Astrocyte (in vitro differentiated cells and primary cell): ENCODE measurements around the gene UBA52. TPM values are rescaled to one million over a fixed set of nuclear protein-coding genes. Genes with fewer than 3 reads are reported as not detected.

ENCODE experiments used
- DNase-seq: peaks from one replicate; pipeline ENCODE4 v3.0.0-alpha.2; 2010; ENCODE audit warnings: low read depth
- FAIRE-seq: peaks from 2 replicates; lab custom pipeline; 2011; peaks lifted over from hg19 to GRCh38; lab: Jason Lieb, UNC
- H2AFZ ChIP-seq: 2 replicates; pipeline ENCODE4 v1.6.0; 2012; ENCODE audit warnings: low read depth, low read length, inconsistent platforms
- H3K27ac ChIP-seq: 2 replicates; pipeline ENCODE4 v1.5.1; 2011; ENCODE audit warnings: low read depth, low read length, inconsistent platforms
- H3K27me3 ChIP-seq: 2 replicates; pipeline ENCODE4 v1.6.0; 2011; ENCODE audit warnings: low read length, inconsistent platforms; ENCODE audit not compliant: insufficient read depth
- H3K36me3 ChIP-seq: 2 replicates; pipeline ENCODE4 v1.5.1; 2011; ENCODE audit warnings: low read length, inconsistent platforms; ENCODE audit not compliant: insufficient read depth
- H3K4me1 ChIP-seq: 2 replicates; pipeline ENCODE4 v1.5.1; 2011; ENCODE audit warnings: low read length, inconsistent platforms; ENCODE audit not compliant: insufficient read depth
- H3K4me2 ChIP-seq: 2 replicates; pipeline ENCODE4 v1.6.0; 2012; ENCODE audit warnings: low read length, inconsistent platforms
- H3K4me3 ChIP-seq: 2 replicates; pipeline ENCODE4 v1.5.1; 2011; ENCODE audit warnings: low read depth, mild to moderate bottlenecking, low read length, inconsistent platforms; ENCODE audit not compliant: insufficient read depth
- H3K79me2 ChIP-seq: 2 replicates; pipeline ENCODE4 v1.6.0; 2012; ENCODE audit warnings: mild to moderate bottlenecking, low read length, inconsistent platforms; ENCODE audit not compliant: insufficient read depth
- H3K9ac ChIP-seq: 2 replicates; pipeline ENCODE4 v1.6.0; 2012; ENCODE audit warnings: mild to moderate bottlenecking, low read length, inconsistent platforms
- H3K9me3 ChIP-seq: 2 replicates; pipeline ENCODE4 v1.5.1; 2012; ENCODE audit warnings: low read depth, mild to moderate bottlenecking, low read length, inconsistent platforms; ENCODE audit not compliant: insufficient read depth
- H4K20me1 ChIP-seq: 2 replicates; pipeline ENCODE4 v1.6.0; 2012; ENCODE audit warnings: low read length, inconsistent platforms; ENCODE audit not compliant: insufficient read depth
- H3K27ac Mint-ChIP-seq: one replicate; pipeline ENCODE4 v1.8.0; 2021; ENCODE audit warnings: mild to moderate bottlenecking, mixed read lengths; ENCODE audit not compliant: unreplicated experiment
- H3K27me3 Mint-ChIP-seq: one replicate; pipeline ENCODE4 v1.8.0; 2021; ENCODE audit warnings: low read depth, mixed read lengths; ENCODE audit not compliant: unreplicated experiment
- H3K36me3 Mint-ChIP-seq: one replicate; pipeline ENCODE4 v1.8.0; 2021; ENCODE audit warnings: low read depth, mixed read lengths; ENCODE audit not compliant: unreplicated experiment
- H3K4me1 Mint-ChIP-seq: one replicate; pipeline ENCODE4 v1.8.0; 2021; ENCODE audit warnings: low read depth, mixed read lengths; ENCODE audit not compliant: unreplicated experiment
- H3K4me3 Mint-ChIP-seq: one replicate; pipeline ENCODE4 v1.8.0; 2021; ENCODE audit warnings: mild to moderate bottlenecking, moderate library complexity, mixed read lengths; ENCODE audit not compliant: unreplicated experiment
- H3K9me3 Mint-ChIP-seq: one replicate; pipeline ENCODE4 v1.8.0; 2021; ENCODE audit warnings: mild to moderate bottlenecking, mixed read lengths; ENCODE audit not compliant: unreplicated experiment
- CTCF ChIP-seq: IDR thresholded peaks from 2 replicates; pipeline ENCODE4 v1.5.1; 2011; ENCODE audit warnings: low read depth, mild to moderate bottlenecking, inconsistent platforms, low read length, moderate library complexity; ENCODE audit not compliant: insufficient read depth
- EZH2 ChIP-seq: IDR thresholded peaks from 2 replicates; pipeline ENCODE4 v1.6.1; 2012; ENCODE audit warnings: mild to moderate bottlenecking, low read length, inconsistent platforms; ENCODE audit not compliant: insufficient read depth
- total RNA-seq: library from RNA; stranded (reverse); gene quantifications from 2 replicates; pipeline ENCODE4 v1.2.1, GENCODE V29; 2021

The UBA52 gene
- total RNA-seq, 1 donor from 2014 or later, result 1,287 TPM

DNA sequence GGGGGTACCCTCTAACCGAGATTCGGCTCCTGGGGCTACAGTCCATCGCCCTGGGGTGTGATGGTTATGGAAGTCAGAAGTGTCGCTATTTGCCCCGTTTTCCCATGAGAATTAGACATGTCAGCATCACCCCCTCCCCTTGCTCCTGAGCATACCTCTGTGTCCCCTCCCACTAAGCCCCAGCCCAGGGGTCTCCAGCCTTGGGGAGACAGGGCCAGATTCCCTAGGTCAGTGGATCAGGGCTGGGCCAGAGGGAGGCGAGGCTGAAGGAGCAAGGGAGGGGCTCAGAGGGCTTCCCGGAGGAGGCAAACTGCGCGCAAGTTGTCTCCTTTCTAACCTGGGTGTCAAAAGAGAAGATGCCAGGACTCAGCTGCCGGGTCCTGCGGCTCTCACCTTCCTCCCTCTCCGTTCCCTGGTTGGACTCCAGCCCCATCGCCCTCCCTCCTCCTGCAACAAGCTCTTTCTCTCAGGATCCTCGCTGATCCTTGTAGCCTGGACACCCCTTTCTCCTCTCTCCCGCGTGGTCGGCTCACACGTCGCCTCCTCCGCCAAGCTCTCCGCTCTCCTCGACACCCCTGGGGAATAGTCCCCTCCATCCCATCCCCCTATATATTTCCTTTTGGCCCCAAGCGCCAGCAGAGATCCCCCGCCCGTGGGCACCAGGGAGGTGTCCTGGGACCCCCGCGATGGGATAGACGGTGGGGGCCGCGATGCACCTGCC lies 40.6 kb downstream of the UBA52 start:
- H2AFZ ChIP-seq, result peak overlapping the region; percentile 63
- peaks cover 2% of the 10 kb centered on the region for H3K9me3 ChIP-seq
- DNase-seq (no peak), FAIRE-seq (no peak)
- H3K36me3 ChIP-seq, result no peaks in the 10 kb centered on the region
- Mint-ChIP-seq H3K36me3 (no peaks in the 10 kb centered on the region), H3K4me3 (peak overlapping the region; percentile 81), H3K9me3 (peaks cover 10% of the 10 kb centered on the region), H3K4me1 (peaks cover 5% of the 10 kb centered on the region), H3K27ac (no peak overlapping the region), H3K27me3 (peaks cover 64% of the 10 kb centered on the region)
- H3K9ac ChIP-seq, result no peak overlapping the region
- TF ChIP-seq CTCF (no peak), EZH2 (no peak)
- H3K4me2 ChIP-seq, result peak overlapping the region; percentile 83
- H4K20me1 ChIP-seq, result peaks cover 19% of the 10 kb centered on the region
- H3K4me3 ChIP-seq, result peak overlapping the region; percentile 46
- H3K27ac ChIP-seq, result no peak overlapping the region
- peaks cover 61% of the 10 kb centered on the region for H3K27me3 ChIP-seq
- no peaks in the 10 kb centered on the region for H3K79me2 ChIP-seq
- peaks cover 8% of the 10 kb centered on the region for H3K4me1 ChIP-seq

- DNase-seq (no peak), FAIRE-seq (no peak)
- Histone ChIP-seq H3K4me2 (peak within 1 kb of the TSS; percentile 83), H3K9ac (peak within 1 kb of the TSS; percentile 18), H2AFZ (peak within 1 kb of the TSS; percentile 63), H3K27ac (no peak within 1 kb of the TSS), H4K20me1 (peaks cover 19% of the 10 kb centered on the region), H3K9me3 (peaks cover 2% of the 10 kb centered on the region), H3K79me2 (no peaks in the 10 kb centered on the region), H3K36me3 (no peaks in the 10 kb centered on the region), H3K4me3 (peak within 1 kb of the TSS; percentile 46), H3K27me3 (peaks cover 54% of the 10 kb centered on the region), H3K4me1 (peaks cover 6% of the 10 kb centered on the region)
- peaks cover 4% of the 10 kb centered on the region for H3K36me3 Mint-ChIP-seq
- H3K27ac Mint-ChIP-seq, result no peak within 1 kb of the TSS
- H3K4me1 Mint-ChIP-seq, result peaks cover 5% of the 10 kb centered on the region
- H3K4me3 Mint-ChIP-seq, result peak within 1 kb of the TSS; percentile 81
- H3K9me3 Mint-ChIP-seq, result peaks cover 18% of the 10 kb centered on the region
- H3K27me3 Mint-ChIP-seq, result peaks cover 66% of the 10 kb centered on the region
- no peak for TF ChIP-seq CTCF
- TF ChIP-seq EZH2, result peak; percentile 99
These were observed 41.3 kb downstream of the UBA52 start, which contains the start of gene TMEM59L for GRCh38 chr19:18612772-18613588. Gene TMEM59L, plus strand, starts transcription at chr19:18612870. Its CDS starts 89 bp downstream, at chr19:18612959.
